ENCODE results near the gene PABPN1. TPM values are rescaled to one million over a fixed set of nuclear protein-coding genes. Genes with fewer than 3 reads are reported as not detected.

Gene PABPN1
- total and polyA plus RNA-seq, 9 of the 15 experiments (the other 6 are each of a cell fraction or from before 2014, with no cell fraction given) = 32.6 to 388 (median 178) TPM

- peak in 1 of 2 experiments; percentile 91; a peak in 2 of 4 replicates for TF ChIP-seq ZNF639 (CRISPR knock-in tag; conservative IDR thresholded peaks at IDR 0.05 in 1 of 2, IDR thresholded peaks at IDR 0.05 in 1 of 2)
- no peak for TF ChIP-seq CBFA2T3 (IDR thresholded peaks at IDR 0.05)
- no peak for TF ChIP-seq THRAP3 (IDR thresholded peaks at IDR 0.05; ENCODE audit: borderline replicate concordance)
- TF ChIP-seq MBD2 (IDR thresholded peaks at IDR 0.05; ENCODE audit: borderline replicate concordance, low read depth) = peak; percentile 98
- TF ChIP-seq, protein P1, sequence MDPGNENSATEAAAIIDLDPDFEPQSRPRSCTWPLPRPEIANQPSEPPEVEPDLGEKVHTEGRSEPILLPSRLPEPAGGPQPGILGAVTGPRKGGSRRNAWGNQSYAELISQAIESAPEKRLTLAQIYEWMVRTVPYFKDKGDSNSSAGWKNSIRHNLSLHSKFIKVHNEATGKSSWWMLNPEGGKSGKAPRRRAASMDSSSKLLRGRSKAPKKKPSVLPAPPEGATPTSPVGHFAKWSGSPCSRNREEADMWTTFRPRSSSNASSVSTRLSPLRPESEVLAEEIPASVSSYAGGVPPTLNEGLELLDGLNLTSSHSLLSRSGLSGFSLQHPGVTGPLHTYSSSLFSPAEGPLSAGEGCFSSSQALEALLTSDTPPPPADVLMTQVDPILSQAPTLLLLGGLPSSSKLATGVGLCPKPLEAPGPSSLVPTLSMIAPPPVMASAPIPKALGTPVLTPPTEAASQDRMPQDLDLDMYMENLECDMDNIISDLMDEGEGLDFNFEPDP (CRISPR knock-in tag; IDR thresholded peaks at IDR 0.05) = 0 out of 2 replicates have a peak, but pooled peaks have one; percentile 30
- TF ChIP-seq ZNF76 (CRISPR knock-in tag; IDR thresholded peaks at IDR 0.05; ENCODE audit: borderline replicate concordance) = no peak
- TF ChIP-seq MLX (CRISPR knock-in tag; conservative IDR thresholded peaks at IDR 0.05) = no peak
- no peak for TF ChIP-seq ETV5 (CRISPR knock-in tag; IDR thresholded peaks at IDR 0.05; ENCODE audit: low read depth)
- TF ChIP-seq NR3C1 (CRISPR knock-in tag; IDR thresholded peaks at IDR 0.05) = no peak
- no peak for TF ChIP-seq ZNF134 (CRISPR knock-in tag; conservative IDR thresholded peaks at IDR 0.05)
- no peak for TF ChIP-seq KDM1A (IDR thresholded peaks at IDR 0.05)
- TF ChIP-seq SMC3 (conservative IDR thresholded peaks at IDR 0.05; ENCODE audit: insufficient read depth, low read depth, low read length) = 0 out of 2 replicates have a peak, but pooled peaks have one; percentile 9
- TF ChIP-seq OTX1 (CRISPR knock-in tag; IDR thresholded peaks at IDR 0.05) = 0 out of 2 replicates have a peak, but pooled peaks have one; percentile 7
- TF ChIP-seq, protein P2, sequence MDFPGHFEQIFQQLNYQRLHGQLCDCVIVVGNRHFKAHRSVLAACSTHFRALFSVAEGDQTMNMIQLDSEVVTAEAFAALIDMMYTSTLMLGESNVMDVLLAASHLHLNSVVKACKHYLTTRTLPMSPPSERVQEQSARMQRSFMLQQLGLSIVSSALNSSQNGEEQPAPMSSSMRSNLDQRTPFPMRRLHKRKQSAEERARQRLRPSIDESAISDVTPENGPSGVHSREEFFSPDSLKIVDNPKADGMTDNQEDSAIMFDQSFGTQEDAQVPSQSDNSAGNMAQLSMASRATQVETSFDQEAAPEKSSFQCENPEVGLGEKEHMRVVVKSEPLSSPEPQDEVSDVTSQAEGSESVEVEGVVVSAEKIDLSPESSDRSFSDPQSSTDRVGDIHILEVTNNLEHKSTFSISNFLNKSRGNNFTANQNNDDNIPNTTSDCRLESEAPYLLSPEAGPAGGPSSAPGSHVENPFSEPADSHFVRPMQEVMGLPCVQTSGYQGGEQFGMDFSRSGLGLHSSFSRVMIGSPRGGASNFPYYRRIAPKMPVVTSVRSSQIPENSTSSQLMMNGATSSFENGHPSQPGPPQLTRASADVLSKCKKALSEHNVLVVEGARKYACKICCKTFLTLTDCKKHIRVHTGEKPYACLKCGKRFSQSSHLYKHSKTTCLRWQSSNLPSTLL (IDR thresholded peaks at IDR 0.05) = no peak
- TF ChIP-seq, protein P3, sequence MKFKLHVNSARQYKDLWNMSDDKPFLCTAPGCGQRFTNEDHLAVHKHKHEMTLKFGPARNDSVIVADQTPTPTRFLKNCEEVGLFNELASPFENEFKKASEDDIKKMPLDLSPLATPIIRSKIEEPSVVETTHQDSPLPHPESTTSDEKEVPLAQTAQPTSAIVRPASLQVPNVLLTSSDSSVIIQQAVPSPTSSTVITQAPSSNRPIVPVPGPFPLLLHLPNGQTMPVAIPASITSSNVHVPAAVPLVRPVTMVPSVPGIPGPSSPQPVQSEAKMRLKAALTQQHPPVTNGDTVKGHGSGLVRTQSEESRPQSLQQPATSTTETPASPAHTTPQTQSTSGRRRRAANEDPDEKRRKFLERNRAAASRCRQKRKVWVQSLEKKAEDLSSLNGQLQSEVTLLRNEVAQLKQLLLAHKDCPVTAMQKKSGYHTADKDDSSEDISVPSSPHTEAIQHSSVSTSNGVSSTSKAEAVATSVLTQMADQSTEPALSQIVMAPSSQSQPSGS (CRISPR knock-in tag; IDR thresholded peaks at IDR 0.05) = no peak
- TF ChIP-seq, protein P4, sequence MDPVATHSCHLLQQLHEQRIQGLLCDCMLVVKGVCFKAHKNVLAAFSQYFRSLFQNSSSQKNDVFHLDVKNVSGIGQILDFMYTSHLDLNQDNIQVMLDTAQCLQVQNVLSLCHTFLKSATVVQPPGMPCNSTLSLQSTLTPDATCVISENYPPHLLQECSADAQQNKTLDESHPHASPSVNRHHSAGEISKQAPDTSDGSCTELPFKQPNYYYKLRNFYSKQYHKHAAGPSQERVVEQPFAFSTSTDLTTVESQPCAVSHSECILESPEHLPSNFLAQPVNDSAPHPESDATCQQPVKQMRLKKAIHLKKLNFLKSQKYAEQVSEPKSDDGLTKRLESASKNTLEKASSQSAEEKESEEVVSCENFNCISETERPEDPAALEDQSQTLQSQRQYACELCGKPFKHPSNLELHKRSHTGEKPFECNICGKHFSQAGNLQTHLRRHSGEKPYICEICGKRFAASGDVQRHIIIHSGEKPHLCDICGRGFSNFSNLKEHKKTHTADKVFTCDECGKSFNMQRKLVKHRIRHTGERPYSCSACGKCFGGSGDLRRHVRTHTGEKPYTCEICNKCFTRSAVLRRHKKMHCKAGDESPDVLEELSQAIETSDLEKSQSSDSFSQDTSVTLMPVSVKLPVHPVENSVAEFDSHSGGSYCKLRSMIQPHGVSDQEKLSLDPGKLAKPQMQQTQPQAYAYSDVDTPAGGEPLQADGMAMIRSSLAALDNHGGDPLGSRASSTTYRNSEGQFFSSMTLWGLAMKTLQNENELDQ (CRISPR knock-in tag; IDR thresholded peaks at IDR 0.05; ENCODE audit: borderline replicate concordance) = no peak
- TF ChIP-seq CREM (IDR thresholded peaks at IDR 0.05; ENCODE audit: low read depth) = peak; percentile 69; the same call in 1 of the 2 replicates
These were observed 35.0 kb upstream of the PABPN1 start, which contains the start of gene HOMEZ (continued) for GRCh38 chr14:23286020-23286901.

All from K562 (cell line).